ENCODE measurements around the gene SPAG6.
A peak's percentile ranks its signal among the peaks of the same experiment; 100 is the strongest.

The SPAG6 gene

GRCh38 chr10:22322641-22323160 is 22.6 kb upstream of the SPAG6 start:
- DNase-seq: no peak

- DNase-seq: no peak
Observed at GRCh38 chr10:22323538-22324305, 21.6 kb upstream of the SPAG6 start.

- no peak for DNase-seq
Observed at GRCh38 chr10:22324413-22324812, 20.9 kb upstream of the SPAG6 start.

- no peak for DNase-seq
Observed at GRCh38 chr10:22324893-22325271, 20.4 kb upstream of the SPAG6 start.

GRCh38 chr10:22325272-22326144 is 19.8 kb upstream of the SPAG6 start:
- DNase-seq: peak; percentile 76

- no peak for DNase-seq
Observed at GRCh38 chr10:22326145-22326702, 19.1 kb upstream of the SPAG6 start.

GRCh38 chr10:22329150-22329549 is 16.1 kb upstream of the SPAG6 start:
- no peak for DNase-seq

- no peak for DNase-seq
Observed at GRCh38 chr10:22332116-22332692, 13.1 kb upstream of the SPAG6 start.

- DNase-seq: peak; percentile 65
Observed at GRCh38 chr10:22333167-22333974, 11.9 kb upstream of the SPAG6 start.

GRCh38 chr10:22333975-22334282 is 11.4 kb upstream of the SPAG6 start:
- DNase-seq: no peak

- no peak for DNase-seq
Observed at GRCh38 chr10:22334414-22335172, 10.7 kb upstream of the SPAG6 start.

GRCh38 chr10:22335173-22335933 is 9.9 kb upstream of the SPAG6 start:
- peak; percentile 76 for DNase-seq

GRCh38 chr10:22338185-22338900 is 7.0 kb upstream of the SPAG6 start:
- no peak for DNase-seq

GRCh38 chr10:22338931-22339330 is 6.4 kb upstream of the SPAG6 start:
- DNase-seq: no peak

GRCh38 chr10:22339761-22340328 is 5.5 kb upstream of the SPAG6 start:
- no peak for DNase-seq

- peak; percentile 70 for DNase-seq
Observed at GRCh38 chr10:22340329-22341189, 4.7 kb upstream of the SPAG6 start.

- DNase-seq: no peak
Observed at GRCh38 chr10:22341190-22341925, 3.9 kb upstream of the SPAG6 start.

GRCh38 chr10:22341926-22342196 is 3.4 kb upstream of the SPAG6 start:
- DNase-seq: no peak

Measured in activated CD4-positive, alpha-beta T cell treated with anti-CD3 and anti-CD28 coated beads, Interleukin-10, Interleukin-2, amounts not matched to agents 100 ng/mL and 50 ng/mL, durations not matched to agents 16 hours and 8 hours (primary cell).